Mesenchymal stem cell (in vitro differentiated cells and primary cell): Measurements from ENCODE around the gene ABI2.
A peak's percentile ranks its signal among the peaks of the same experiment; 100 is the strongest.

ENCODE experiments used
- DNase-seq: peaks from one replicate; pipeline ENCODE4 v3.0.0-alpha.2; 2013
- H2AFZ ChIP-seq: one replicate; pipeline ENCODE4 v1.6.1; 2013; ENCODE audit warnings: low read depth, mild to moderate bottlenecking, control low read depth, inconsistent platforms, low read length, moderate library complexity
- H2AK5ac ChIP-seq: 2 replicates; pipeline ENCODE4 v1.6.1; 2013; ENCODE audit warnings: low read length, moderate library complexity, mild to moderate bottlenecking, inconsistent platforms; ENCODE audit not compliant: severe bottlenecking
- H2BK120ac ChIP-seq: one replicate; pipeline ENCODE4 v1.6.1; 2013; ENCODE audit warnings: low read depth, mild to moderate bottlenecking, inconsistent platforms, low read length, moderate library complexity
- H2BK12ac ChIP-seq, 2 experiments: one replicate each; pipeline ENCODE4 v1.6.1; 2013; ENCODE audit warnings: inconsistent platforms in 2 of 2, low read length in 2 of 2, mild to moderate bottlenecking in 2 of 2, moderate library complexity in 2 of 2, control low read depth in 1 of 2
- H2BK15ac ChIP-seq: one replicate; pipeline ENCODE4 v1.6.1; 2013; ENCODE audit warnings: mild to moderate bottlenecking, low read depth, inconsistent platforms; ENCODE audit not compliant: poor library complexity, severe bottlenecking
- H2BK5ac ChIP-seq: 2 replicates; pipeline ENCODE4 v1.6.1; 2013; ENCODE audit warnings: low read depth, mild to moderate bottlenecking, low read length, control low read depth, inconsistent platforms; ENCODE audit not compliant: poor library complexity, severe bottlenecking
- H3K14ac ChIP-seq, 2 experiments: one replicate each; pipeline ENCODE4 v1.6.1; 2013; ENCODE audit warnings: inconsistent platforms in 2 of 2, low read length in 2 of 2, control low read depth in 1 of 2, mild to moderate bottlenecking in 1 of 2, moderate library complexity in 1 of 2
- H3K18ac ChIP-seq, 2 experiments: one replicate each; pipeline ENCODE4 v1.6.1; 2013; ENCODE audit warnings: inconsistent platforms in 2 of 2, low read length in 2 of 2, control low read depth in 1 of 2, low read depth in 1 of 2, mild to moderate bottlenecking in 1 of 2
- H3K23ac ChIP-seq, 2 experiments: one replicate each; pipeline ENCODE4 v1.6.1; 2013; ENCODE audit warnings: inconsistent platforms in 2 of 2, low read length in 2 of 2, mild to moderate bottlenecking in 2 of 2, moderate library complexity in 2 of 2, control low read depth in 1 of 2
- H3K27ac ChIP-seq: 2 replicates; pipeline ENCODE4 v1.5.1; 2013; ENCODE audit warnings: mild to moderate bottlenecking, moderate library complexity, low read length, control low read depth, inconsistent platforms; ENCODE audit not compliant: poor library complexity, severe bottlenecking
- H3K27me3 ChIP-seq, 2 experiments: 2 replicates each; pipeline versions ENCODE4 v1.6.1 to v1.7.0; 2013; ENCODE audit warnings: low read length in 2 of 2, mild to moderate bottlenecking in 2 of 2, moderate library complexity in 2 of 2, control low read depth in 1 of 2, inconsistent platforms in 1 of 2; ENCODE audit not compliant: control insufficient read depth in 1 of 2, insufficient read depth in 1 of 2
- H3K36me3 ChIP-seq, 2 experiments: 2 replicates each; pipeline versions ENCODE4 v1.6.1 to v1.7.0; 2013; ENCODE audit warnings: low read length in 2 of 2, control low read depth in 1 of 2, inconsistent platforms in 1 of 2, low read depth in 1 of 2, mild to moderate bottlenecking in 1 of 2; ENCODE audit not compliant: insufficient read depth in 2 of 2, control insufficient read depth in 1 of 2
- H3K4ac ChIP-seq, 2 experiments: one replicate each; pipeline ENCODE4 v1.6.1; 2013; ENCODE audit warnings: inconsistent platforms in 2 of 2, low read length in 2 of 2, mild to moderate bottlenecking in 2 of 2, moderate library complexity in 2 of 2, control low read depth in 1 of 2, low read depth in 1 of 2
- H3K4me1 ChIP-seq: 2 replicates; pipeline ENCODE4 v1.6.1; 2013; ENCODE audit warnings: low read depth, low read length, control low read depth; ENCODE audit not compliant: control insufficient read depth, insufficient read depth
- H3K4me2 ChIP-seq: 2 replicates; pipeline ENCODE4 v1.6.1; 2013; ENCODE audit warnings: low read length, mild to moderate bottlenecking, inconsistent platforms; ENCODE audit not compliant: poor library complexity, severe bottlenecking
- H3K4me3 ChIP-seq, 2 experiments: 2 replicates each; pipeline versions ENCODE4 v1.5.1 to v1.7.0; 2013; ENCODE audit warnings: low read length in 2 of 2, mild to moderate bottlenecking in 2 of 2, control low read depth in 1 of 2, low read depth in 1 of 2; ENCODE audit not compliant: insufficient read depth in 1 of 2
- H3K79me1 ChIP-seq: replicated peaks from 2 replicates; pipeline ENCODE4 v1.6.1; 2013; ENCODE audit warnings: mild to moderate bottlenecking, control low read depth, low read length, inconsistent platforms; ENCODE audit not compliant: poor library complexity, severe bottlenecking
- H3K9ac ChIP-seq: 2 replicates; pipeline ENCODE4 v1.7.0; 2013; ENCODE audit warnings: mild to moderate bottlenecking, low read length, moderate library complexity
- H3K9me3 ChIP-seq: 2 replicates; pipeline ENCODE4 v1.7.0; 2013; ENCODE audit warnings: mild to moderate bottlenecking, low read length; ENCODE audit not compliant: control insufficient read depth
- H4K8ac ChIP-seq: one replicate; pipeline ENCODE4 v1.6.1; 2013; ENCODE audit warnings: inconsistent platforms, mild to moderate bottlenecking, low read length, moderate library complexity
- H4K91ac ChIP-seq: one replicate; pipeline ENCODE4 v1.6.1; 2013; ENCODE audit warnings: mild to moderate bottlenecking, low read length, inconsistent platforms
- WGBS: methylation state at CpG from one replicate; pipeline ENCODE4 v1.1.7; 2013; ENCODE audit warnings: mixed read lengths; 5-methylcytosine and 5-hydroxymethylcytosine counted together

The ABI2 gene

GRCh38 chr2:203451689-203452088, 123.5 kb downstream of the ABI2 start:
- Histone ChIP-seq H2BK5ac (no peak overlapping the region), H3K18ac (no peak overlapping the region), H3K79me1 (peaks cover 4% of the 10 kb centered on the region), H3K4me3 (no peak overlapping the region), H2AFZ (no peak overlapping the region), H3K9me3 (no peaks in the 10 kb centered on the region), H3K14ac (no peak overlapping the region), H2AK5ac (peak overlapping the region; percentile 83), H3K9ac (no peak overlapping the region), H3K4ac (no peak overlapping the region), H4K91ac (no peak overlapping the region), H3K23ac (no peak overlapping the region), H2BK120ac (no peak overlapping the region), H3K4me2 (no peak overlapping the region), H2BK15ac (no peak overlapping the region), H4K8ac (no peak overlapping the region), H3K4me1 (peaks cover 2% of the 10 kb centered on the region), H3K27ac (peak overlapping the region; percentile 93), H3K27me3 (no peaks in the 10 kb centered on the region), H2BK12ac (no peak overlapping the region), H3K36me3 (peaks cover 3 to 87% of the 10 kb centered on the region in 2 experiments)
- WGBS: 100% methylated on average over 1 of the region's 1 CpG
- peak; percentile 11 for DNase-seq

- Histone ChIP-seq H3K4me3 (no peak overlapping the region), H2AK5ac (no peak overlapping the region), H2BK12ac (no peak overlapping the region), H3K27me3 (no peaks in the 10 kb centered on the region), H3K4me2 (no peak overlapping the region), H2BK5ac (no peak overlapping the region), H4K8ac (no peak overlapping the region), H4K91ac (no peak overlapping the region), H3K9ac (peak overlapping the region; percentile 42), H3K9me3 (no peaks in the 10 kb centered on the region), H3K4ac (no peak overlapping the region), H2BK15ac (no peak overlapping the region), H2BK120ac (no peak overlapping the region), H3K14ac (no peak overlapping the region), H3K4me1 (peaks cover 2% of the 10 kb centered on the region), H3K79me1 (peaks cover 4% of the 10 kb centered on the region), H3K18ac (no peak overlapping the region), H3K23ac (no peak overlapping the region), H3K36me3 (peaks cover 5 to 85% of the 10 kb centered on the region in 2 experiments), H3K27ac (no peak overlapping the region), H2AFZ (no peak overlapping the region)
- 40% methylated on average over 1 of the region's 1 CpG for WGBS
- peak; percentile 69 for DNase-seq
These were observed 125.8 kb downstream of the ABI2 start for GRCh38 chr2:203453858-203454451.

- Histone ChIP-seq H3K27ac (no peak overlapping the region), H2BK5ac (no peak overlapping the region), H4K8ac (no peak overlapping the region), H3K79me1 (peaks cover 3% of the 10 kb centered on the region), H3K36me3 (peaks cover 6 to 88% of the 10 kb centered on the region in 2 experiments), H4K91ac (no peak overlapping the region), H3K14ac (no peak overlapping the region), H2AFZ (no peak overlapping the region), H3K4me3 (no peak overlapping the region), H3K9ac (no peak overlapping the region), H2BK12ac (no peak overlapping the region), H2BK15ac (no peak overlapping the region), H3K4ac (no peak overlapping the region), H2AK5ac (no peak overlapping the region), H3K27me3 (no peaks in the 10 kb centered on the region), H3K4me2 (no peak overlapping the region), H3K9me3 (no peaks in the 10 kb centered on the region), H3K18ac (no peak overlapping the region), H3K4me1 (peaks cover 2% of the 10 kb centered on the region), H2BK120ac (no peak overlapping the region), H3K23ac (no peak overlapping the region)
- DNase-seq: no peak
- WGBS: 95% methylated on average over 3 of the region's 3 CpGs
These were observed 127.0 kb downstream of the ABI2 start for GRCh38 chr2:203455209-203455608.

- H2BK12ac ChIP-seq: no peak overlapping the region
- H3K4me1 ChIP-seq: no peaks in the 10 kb centered on the region
- H3K79me1 ChIP-seq: peaks cover 10% of the 10 kb centered on the region
- no peak overlapping the region for H4K8ac ChIP-seq
- DNase-seq: no peak
- no peak overlapping the region for H3K4me3 ChIP-seq
- no peak overlapping the region for H3K18ac ChIP-seq
- no peak overlapping the region for H3K27ac ChIP-seq
- H2BK15ac ChIP-seq: no peak overlapping the region
- no peaks in the 10 kb centered on the region for H3K9me3 ChIP-seq
- H3K36me3 ChIP-seq: peaks cover 6 to 60% of the 10 kb centered on the region in 2 experiments
- H3K9ac ChIP-seq: no peak overlapping the region
- H2AFZ ChIP-seq: no peak overlapping the region
- H3K4ac ChIP-seq: no peak overlapping the region
- H2BK120ac ChIP-seq: no peak overlapping the region
- H2AK5ac ChIP-seq: no peak overlapping the region
- no peak overlapping the region for H3K4me2 ChIP-seq
- no peak overlapping the region for H3K23ac ChIP-seq
- H3K27me3 ChIP-seq: no peaks in the 10 kb centered on the region
- no peak overlapping the region for H4K91ac ChIP-seq
- H2BK5ac ChIP-seq: no peak overlapping the region
- H3K14ac ChIP-seq: no peak overlapping the region
These were observed 133.6 kb downstream of the ABI2 start for GRCh38 chr2:203461746-203462145.
